SK-N-SH treated with all-trans-retinoic acid at 6 μM for 48 hours (cell line): ENCODE measurements around the gene GPR132.

ENCODE experiments used
- ATAC-seq: fragments of 200-7000 bp; cut with Tn5 transposase; 3 replicates; pipeline ENCODE4 v1.9.1; 2020; ENCODE audit warnings: mild to moderate bottlenecking, moderate library complexity
- ARNTL ChIP-seq: fragments of 450-650 bp; formaldehyde crosslinking; IDR thresholded peaks from 2 replicates; pipeline ENCODE4 v1.5.0; 2020; ENCODE audit warnings: low read depth, mild to moderate bottlenecking, moderate library complexity, borderline replicate concordance
- BACH2 ChIP-seq: fragments of 250-450 bp; sonication (Bioruptor Pico); IDR thresholded peaks from 2 replicates; pipeline ENCODE4 v1.9.0; 2021; ENCODE audit warnings: mild to moderate bottlenecking, borderline replicate concordance
- CSDC2 ChIP-seq: fragments of 250-450 bp; sonication (Bioruptor Pico); IDR thresholded peaks from 2 replicates; pipeline ENCODE4 v1.5.0; 2020; ENCODE audit warnings: mild to moderate bottlenecking, moderate library complexity
- ESRRG ChIP-seq: fragments of 250-450 bp; sonication (Bioruptor Pico); IDR thresholded peaks from 2 replicates; pipeline ENCODE4 v1.6.1; 2021; ENCODE audit warnings: mild to moderate bottlenecking
- GLIS3 ChIP-seq: fragments of 250-450 bp; sonication (Bioruptor Pico); IDR thresholded peaks from 2 replicates; pipeline ENCODE4 v1.5.0; 2020; ENCODE audit warnings: mild to moderate bottlenecking, moderate library complexity
- ISL1 ChIP-seq: fragments of 250-450 bp; sonication (Bioruptor Pico); IDR thresholded peaks from 2 replicates; pipeline ENCODE4 v2.1.2; 2022; ENCODE audit warnings: mild to moderate bottlenecking, moderate library complexity
- OSR1 ChIP-seq: fragments of 250-450 bp; sonication (Bioruptor Pico); IDR thresholded peaks from 2 replicates; pipeline ENCODE4 v1.8.0; 2022; ENCODE audit warnings: moderate library complexity, mild to moderate bottlenecking, inconsistent platforms
- PPARA ChIP-seq: fragments of 250-450 bp; sonication (Bioruptor Pico); IDR thresholded peaks from 2 replicates; pipeline ENCODE4 v1.5.0; 2020; ENCODE audit warnings: mild to moderate bottlenecking, borderline replicate concordance
- RARB ChIP-seq: fragments of 250-450 bp; sonication (Bioruptor Pico); IDR thresholded peaks from 2 replicates; pipeline ENCODE4 v1.8.0; 2021; ENCODE audit warnings: mild to moderate bottlenecking, moderate library complexity
- SNAI2 ChIP-seq: fragments of 250-450 bp; sonication (Bioruptor Pico); IDR thresholded peaks from 2 replicates; pipeline ENCODE4 v1.5.0; 2020; ENCODE audit warnings: mild to moderate bottlenecking, moderate library complexity
- TCF4 ChIP-seq: fragments of 250-450 bp; sonication (Bioruptor Pico); IDR thresholded peaks from 2 replicates; pipeline ENCODE4 v1.8.0; 2021; ENCODE audit warnings: mild to moderate bottlenecking, moderate library complexity, borderline replicate concordance
- TOX ChIP-seq: fragments of 250-450 bp; sonication (Bioruptor Pico); IDR thresholded peaks from 2 replicates; pipeline ENCODE4 v1.8.0; 2021; ENCODE audit warnings: mild to moderate bottlenecking, moderate library complexity, borderline replicate concordance
- ZC3H10 ChIP-seq: fragments of 250-450 bp; sonication (Bioruptor Pico); IDR thresholded peaks from 2 replicates; pipeline ENCODE4 v1.5.1; 2021; ENCODE audit warnings: mild to moderate bottlenecking, moderate library complexity
- ZFP3 ChIP-seq: fragments of 250-450 bp; sonication (Bioruptor Pico); IDR thresholded peaks from 2 replicates; pipeline ENCODE4 v1.5.0; 2020; ENCODE audit warnings: mild to moderate bottlenecking, moderate library complexity
- ZFP30 ChIP-seq: fragments of 450-650 bp; formaldehyde crosslinking; IDR thresholded peaks from 2 replicates; pipeline ENCODE4 v1.5.0; 2022; ENCODE audit warnings: mild to moderate bottlenecking, moderate library complexity
- ZNF565 ChIP-seq: fragments of 450-650 bp; formaldehyde crosslinking; conservative IDR thresholded peaks from 2 replicates; pipeline ENCODE4 v1.5.0; 2020; ENCODE audit warnings: low read depth, mild to moderate bottlenecking, moderate library complexity
- ZNF70 ChIP-seq: fragments of 450-650 bp; formaldehyde crosslinking; IDR thresholded peaks from 2 replicates; pipeline ENCODE4 v1.5.0; 2020; ENCODE audit warnings: mild to moderate bottlenecking, moderate library complexity
- ZNF8 ChIP-seq: fragments of 450-650 bp; formaldehyde crosslinking; IDR thresholded peaks from 2 replicates; pipeline ENCODE4 v1.5.0; 2020; ENCODE audit warnings: mild to moderate bottlenecking, moderate library complexity
- TF ChIP-seq, protein P1 (sequence below): fragments of 250-450 bp; sonication (Bioruptor Pico); IDR thresholded peaks from 2 replicates; pipeline ENCODE4 v1.5.1; 2020; ENCODE audit warnings: low read depth, mild to moderate bottlenecking, moderate library complexity
- TF ChIP-seq, protein P2 (sequence below): fragments of 250-450 bp; sonication (Bioruptor Pico); IDR thresholded peaks from 2 replicates; pipeline ENCODE4 v1.5.1; 2021; ENCODE audit warnings: mild to moderate bottlenecking, moderate library complexity
- TF ChIP-seq, protein P3 (sequence below): fragments of 250-450 bp; sonication (Bioruptor Pico); IDR thresholded peaks from 2 replicates; pipeline ENCODE4 v1.8.0; 2020; ENCODE audit warnings: mild to moderate bottlenecking, moderate library complexity, borderline replicate concordance
- TF ChIP-seq, protein P4 (sequence below): fragments of 250-450 bp; sonication (Bioruptor Pico); IDR thresholded peaks from 2 replicates; pipeline ENCODE4 v1.5.0; 2020; ENCODE audit warnings: mild to moderate bottlenecking, moderate library complexity
- TF ChIP-seq, protein P5 (sequence below): fragments of 250-450 bp; sonication (Bioruptor Pico); IDR thresholded peaks from 2 replicates; pipeline ENCODE4 v1.8.0; 2021; ENCODE audit warnings: low read depth, mild to moderate bottlenecking, moderate library complexity, borderline replicate concordance

Gene GPR132

DNA sequence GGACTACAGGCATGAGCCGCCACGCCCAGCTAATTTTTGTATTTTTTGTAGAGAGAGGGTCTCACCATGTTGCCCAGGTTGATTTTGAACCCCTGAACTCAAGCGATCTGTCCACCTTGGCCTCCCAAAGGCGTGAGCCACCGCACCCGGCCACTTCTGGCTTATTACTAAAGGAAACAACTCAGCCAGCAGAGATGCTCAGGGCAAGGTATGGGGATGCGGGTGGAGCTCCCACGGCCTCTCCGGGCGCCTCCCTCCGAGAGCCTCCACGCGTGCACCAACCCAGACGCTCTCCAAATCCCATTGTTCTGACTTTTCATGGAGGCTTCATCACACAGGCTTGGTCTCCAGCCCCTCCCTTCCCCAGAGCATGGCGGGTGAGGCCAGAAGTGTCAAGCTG, 6.1 kb upstream of the GPR132 start:
- no peak for ATAC-seq
- TF ChIP-seq TCF4 (CRISPR knock-in tag) (no peak), CSDC2 (CRISPR knock-in tag) (no peak), PPARA (no peak), TOX (CRISPR knock-in tag) (no peak), ZNF8 (CRISPR knock-in tag) (no peak), ISL1 (no peak)
- TF ChIP-seq, protein P1, sequence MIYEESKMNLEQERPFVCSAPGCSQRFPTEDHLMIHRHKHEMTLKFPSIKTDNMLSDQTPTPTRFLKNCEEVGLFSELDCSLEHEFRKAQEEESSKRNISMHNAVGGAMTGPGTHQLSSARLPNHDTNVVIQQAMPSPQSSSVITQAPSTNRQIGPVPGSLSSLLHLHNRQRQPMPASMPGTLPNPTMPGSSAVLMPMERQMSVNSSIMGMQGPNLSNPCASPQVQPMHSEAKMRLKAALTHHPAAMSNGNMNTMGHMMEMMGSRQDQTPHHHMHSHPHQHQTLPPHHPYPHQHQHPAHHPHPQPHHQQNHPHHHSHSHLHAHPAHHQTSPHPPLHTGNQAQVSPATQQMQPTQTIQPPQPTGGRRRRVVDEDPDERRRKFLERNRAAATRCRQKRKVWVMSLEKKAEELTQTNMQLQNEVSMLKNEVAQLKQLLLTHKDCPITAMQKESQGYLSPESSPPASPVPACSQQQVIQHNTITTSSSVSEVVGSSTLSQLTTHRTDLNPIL (CRISPR knock-in tag) = no peak

DNA sequence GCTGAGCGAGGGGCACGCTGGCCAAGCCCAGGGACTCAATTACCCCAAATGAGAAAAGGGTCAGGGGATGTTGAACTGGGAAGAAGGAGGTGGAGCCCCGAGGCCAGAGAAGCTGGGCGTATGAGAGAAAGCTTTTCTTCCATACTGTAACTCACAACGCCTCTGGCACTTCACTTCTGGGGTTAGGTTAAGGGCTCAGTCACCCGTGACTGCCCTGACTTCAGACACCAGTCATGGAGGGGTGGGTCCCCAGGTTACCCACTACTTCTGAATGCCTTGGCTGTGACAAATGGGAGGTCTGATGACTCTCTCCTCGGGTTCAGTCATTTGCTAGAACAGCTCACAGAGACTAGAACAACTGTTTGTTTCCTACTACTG, 5.5 kb upstream of the GPR132 start:
- TF ChIP-seq SNAI2 (CRISPR knock-in tag) = no peak
- TF ChIP-seq, protein P2, sequence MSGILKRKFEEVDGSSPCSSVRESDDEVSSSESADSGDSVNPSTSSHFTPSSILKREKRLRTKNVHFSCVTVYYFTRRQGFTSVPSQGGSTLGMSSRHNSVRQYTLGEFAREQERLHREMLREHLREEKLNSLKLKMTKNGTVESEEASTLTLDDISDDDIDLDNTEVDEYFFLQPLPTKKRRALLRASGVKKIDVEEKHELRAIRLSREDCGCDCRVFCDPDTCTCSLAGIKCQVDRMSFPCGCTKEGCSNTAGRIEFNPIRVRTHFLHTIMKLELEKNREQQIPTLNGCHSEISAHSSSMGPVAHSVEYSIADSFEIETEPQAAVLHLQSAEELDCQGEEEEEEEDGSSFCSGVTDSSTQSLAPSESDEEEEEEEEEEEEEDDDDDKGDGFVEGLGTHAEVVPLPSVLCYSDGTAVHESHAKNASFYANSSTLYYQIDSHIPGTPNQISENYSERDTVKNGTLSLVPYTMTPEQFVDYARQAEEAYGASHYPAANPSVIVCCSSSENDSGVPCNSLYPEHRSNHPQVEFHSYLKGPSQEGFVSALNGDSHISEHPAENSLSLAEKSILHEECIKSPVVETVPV (CRISPR knock-in tag) = no peak
- no peak for TF ChIP-seq ZNF70
- TF ChIP-seq ZNF565 (CRISPR knock-in tag) = no peak
- no peak for TF ChIP-seq OSR1
- no peak for TF ChIP-seq TOX (CRISPR knock-in tag)
- TF ChIP-seq ZFP3 = no peak
- TF ChIP-seq ESRRG (CRISPR knock-in tag) = no peak
- no peak for TF ChIP-seq ZFP30 (CRISPR knock-in tag)
- TF ChIP-seq ARNTL (CRISPR knock-in tag) = no peak
- no peak for TF ChIP-seq RARB (CRISPR knock-in tag)
- TF ChIP-seq GLIS3 (CRISPR knock-in tag) = no peak
- no peak for TF ChIP-seq ZC3H10
- ATAC-seq = no peak

DNA sequence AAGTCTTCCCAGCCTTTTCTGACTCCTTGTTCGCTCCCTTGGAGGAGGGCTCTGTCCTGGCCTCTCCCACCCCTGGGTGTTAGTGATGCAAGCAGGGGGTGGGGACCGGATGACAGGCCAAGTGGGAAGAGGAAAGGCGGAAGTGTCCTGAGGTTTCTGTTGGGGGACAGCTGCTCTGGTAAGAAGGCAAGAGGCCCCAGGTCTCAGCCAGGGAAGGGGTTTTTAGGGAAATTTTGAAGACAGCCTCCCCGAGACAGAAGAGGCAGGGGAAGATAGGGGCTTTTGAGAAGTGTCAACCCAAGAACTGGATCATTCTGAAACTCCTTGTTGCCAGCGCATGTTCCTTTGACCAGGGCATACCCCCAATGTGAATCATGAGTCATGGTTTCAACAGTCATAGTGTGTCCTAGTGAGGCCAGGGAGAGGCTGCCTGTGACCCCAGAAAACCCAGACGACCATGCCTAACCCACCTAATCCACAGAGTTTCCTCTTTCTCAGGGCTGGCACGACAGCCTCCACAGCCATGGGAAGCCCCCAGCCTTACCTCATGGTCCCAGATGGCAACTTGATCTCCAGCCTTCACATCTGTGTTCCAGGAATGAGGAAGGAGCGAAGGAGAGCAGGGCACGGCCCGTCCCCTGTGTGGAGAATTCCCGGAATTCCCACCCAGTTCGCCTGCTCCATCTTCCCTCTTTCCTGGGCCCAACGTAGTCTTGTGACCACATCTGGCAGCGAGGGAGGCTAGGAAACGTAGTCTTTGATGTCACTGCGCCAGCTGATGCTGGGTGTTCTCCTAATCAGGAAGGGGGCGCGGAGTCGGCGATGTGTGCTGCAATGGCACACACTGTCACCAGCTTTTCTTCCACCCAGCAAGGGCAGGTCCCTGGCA, 4.9 kb upstream of the GPR132 start:
- ATAC-seq = no peak
- no peak for TF ChIP-seq ZC3H10
- no peak for TF ChIP-seq SNAI2 (CRISPR knock-in tag)
- no peak for TF ChIP-seq CSDC2 (CRISPR knock-in tag)
- TF ChIP-seq ZNF565 (CRISPR knock-in tag) = no peak
- TF ChIP-seq, protein P3, sequence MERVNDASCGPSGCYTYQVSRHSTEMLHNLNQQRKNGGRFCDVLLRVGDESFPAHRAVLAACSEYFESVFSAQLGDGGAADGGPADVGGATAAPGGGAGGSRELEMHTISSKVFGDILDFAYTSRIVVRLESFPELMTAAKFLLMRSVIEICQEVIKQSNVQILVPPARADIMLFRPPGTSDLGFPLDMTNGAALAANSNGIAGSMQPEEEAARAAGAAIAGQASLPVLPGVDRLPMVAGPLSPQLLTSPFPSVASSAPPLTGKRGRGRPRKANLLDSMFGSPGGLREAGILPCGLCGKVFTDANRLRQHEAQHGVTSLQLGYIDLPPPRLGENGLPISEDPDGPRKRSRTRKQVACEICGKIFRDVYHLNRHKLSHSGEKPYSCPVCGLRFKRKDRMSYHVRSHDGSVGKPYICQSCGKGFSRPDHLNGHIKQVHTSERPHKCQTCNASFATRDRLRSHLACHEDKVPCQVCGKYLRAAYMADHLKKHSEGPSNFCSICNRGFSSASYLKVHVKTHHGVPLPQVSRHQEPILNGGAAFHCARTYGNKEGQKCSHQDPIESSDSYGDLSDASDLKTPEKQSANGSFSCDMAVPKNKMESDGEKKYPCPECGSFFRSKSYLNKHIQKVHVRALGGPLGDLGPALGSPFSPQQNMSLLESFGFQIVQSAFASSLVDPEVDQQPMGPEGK = no peak
- no peak for TF ChIP-seq ARNTL (CRISPR knock-in tag)
- no peak for TF ChIP-seq ESRRG (CRISPR knock-in tag)
- no peak for TF ChIP-seq ZFP3

DNA sequence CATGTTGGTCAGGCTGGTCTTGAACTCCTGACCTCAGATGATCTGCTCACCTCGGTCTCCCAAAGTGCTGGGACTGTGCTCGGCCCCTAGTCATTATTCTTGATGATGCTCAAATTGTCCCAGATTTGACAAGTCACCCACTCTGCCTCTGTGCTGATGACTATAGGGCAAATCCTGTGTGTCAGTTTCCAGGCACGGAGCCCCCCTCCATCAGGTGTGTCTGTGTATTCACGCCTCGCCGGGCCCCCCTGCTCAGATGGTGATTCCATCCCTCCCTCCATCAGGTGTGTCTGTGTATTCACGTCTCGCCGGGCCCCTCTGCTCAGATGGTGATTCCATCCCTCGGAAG, 4.3 kb upstream of the GPR132 start:
- no peak for ATAC-seq
- TF ChIP-seq, protein P1 (CRISPR knock-in tag) = no peak
- TF ChIP-seq, protein P4, sequence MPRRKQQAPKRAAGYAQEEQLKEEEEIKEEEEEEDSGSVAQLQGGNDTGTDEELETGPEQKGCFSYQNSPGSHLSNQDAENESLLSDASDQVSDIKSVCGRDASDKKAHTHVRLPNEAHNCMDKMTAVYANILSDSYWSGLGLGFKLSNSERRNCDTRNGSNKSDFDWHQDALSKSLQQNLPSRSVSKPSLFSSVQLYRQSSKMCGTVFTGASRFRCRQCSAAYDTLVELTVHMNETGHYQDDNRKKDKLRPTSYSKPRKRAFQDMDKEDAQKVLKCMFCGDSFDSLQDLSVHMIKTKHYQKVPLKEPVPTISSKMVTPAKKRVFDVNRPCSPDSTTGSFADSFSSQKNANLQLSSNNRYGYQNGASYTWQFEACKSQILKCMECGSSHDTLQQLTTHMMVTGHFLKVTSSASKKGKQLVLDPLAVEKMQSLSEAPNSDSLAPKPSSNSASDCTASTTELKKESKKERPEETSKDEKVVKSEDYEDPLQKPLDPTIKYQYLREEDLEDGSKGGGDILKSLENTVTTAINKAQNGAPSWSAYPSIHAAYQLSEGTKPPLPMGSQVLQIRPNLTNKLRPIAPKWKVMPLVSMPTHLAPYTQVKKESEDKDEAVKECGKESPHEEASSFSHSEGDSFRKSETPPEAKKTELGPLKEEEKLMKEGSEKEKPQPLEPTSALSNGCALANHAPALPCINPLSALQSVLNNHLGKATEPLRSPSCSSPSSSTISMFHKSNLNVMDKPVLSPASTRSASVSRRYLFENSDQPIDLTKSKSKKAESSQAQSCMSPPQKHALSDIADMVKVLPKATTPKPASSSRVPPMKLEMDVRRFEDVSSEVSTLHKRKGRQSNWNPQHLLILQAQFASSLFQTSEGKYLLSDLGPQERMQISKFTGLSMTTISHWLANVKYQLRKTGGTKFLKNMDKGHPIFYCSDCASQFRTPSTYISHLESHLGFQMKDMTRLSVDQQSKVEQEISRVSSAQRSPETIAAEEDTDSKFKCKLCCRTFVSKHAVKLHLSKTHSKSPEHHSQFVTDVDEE = no peak
- TF ChIP-seq TCF4 (CRISPR knock-in tag) (no peak), ZC3H10 (no peak), ZNF70 (no peak), BACH2 (CRISPR knock-in tag) (no peak)
- TF ChIP-seq, protein P5, sequence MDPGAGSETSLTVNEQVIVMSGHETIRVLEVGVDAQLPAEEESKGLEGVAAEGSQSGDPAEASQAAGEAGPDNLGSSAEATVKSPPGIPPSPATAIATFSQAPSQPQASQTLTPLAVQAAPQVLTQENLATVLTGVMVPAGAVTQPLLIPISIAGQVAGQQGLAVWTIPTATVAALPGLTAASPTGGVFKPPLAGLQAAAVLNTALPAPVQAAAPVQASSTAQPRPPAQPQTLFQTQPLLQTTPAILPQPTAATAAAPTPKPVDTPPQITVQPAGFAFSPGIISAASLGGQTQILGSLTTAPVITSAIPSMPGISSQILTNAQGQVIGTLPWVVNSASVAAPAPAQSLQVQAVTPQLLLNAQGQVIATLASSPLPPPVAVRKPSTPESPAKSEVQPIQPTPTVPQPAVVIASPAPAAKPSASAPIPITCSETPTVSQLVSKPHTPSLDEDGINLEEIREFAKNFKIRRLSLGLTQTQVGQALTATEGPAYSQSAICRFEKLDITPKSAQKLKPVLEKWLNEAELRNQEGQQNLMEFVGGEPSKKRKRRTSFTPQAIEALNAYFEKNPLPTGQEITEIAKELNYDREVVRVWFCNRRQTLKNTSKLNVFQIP = no peak
- TF ChIP-seq, protein P3 = no peak
